Pulmonary artery endothelial cell (primary cell): ENCODE measurements around the gene SPRR2F. TPM values are rescaled to one million over a fixed set of nuclear protein-coding genes. Genes with fewer than 3 reads are reported as not detected.
"Not testable (repeated sequence)": the region's sequence is repeated elsewhere in the genome, so short reads cannot be mapped to it uniquely, and the experiment has no call there.

ENCODE experiments used
- DNase-seq: peaks from one replicate; pipeline ENCODE4 v3.0.0-alpha.2; 2011; ENCODE audit warnings: low read depth, low spot score
- total RNA-seq: library from RNA; depleted of rRNA; stranded (reverse); fragments of >200 nt; gene quantifications from 2 replicates; pipeline ENCODE4 v1.2.3, GENCODE V29; 2014

Gene SPRR2F
- not detected in 2 replicates for total RNA-seq

- DNase-seq: no peak
These were observed at the start of gene SPRR2F for GRCh38 chr1:153113416-153113815. SPRR2F (minus strand) TSS chr1:153113516; CDS start chr1:153112733, 783 bp downstream.

- no peak for DNase-seq
These were observed 42.2 kb upstream of the SPRR2F start for GRCh38 chr1:153155541-153155940.

- no peak for DNase-seq
These were observed 39.2 kb upstream of the SPRR2F start for GRCh38 chr1:153152481-153152880.

- DNase-seq: no peak
These were observed 37.5 kb upstream of the SPRR2F start, which contains the start of gene SPRR2G for GRCh38 chr1:153150846-153151245. SPRR2G (minus strand) TSS chr1:153150890; CDS start chr1:153150110, 780 bp downstream.

GRCh38 chr1:153141377-153141776, 28.1 kb upstream of the SPRR2F start:
- DNase-seq: no peak

GRCh38 chr1:153140484-153140883, 27.2 kb upstream of the SPRR2F start:
- no peak for DNase-seq

- DNase-seq: no peak
These were observed 20.4 kb upstream of the SPRR2F start for GRCh38 chr1:153133743-153134142.

- DNase-seq: no peak
These were observed 20.0 kb upstream of the SPRR2F start for GRCh38 chr1:153133267-153133666.

GRCh38 chr1:153128688-153129087, 15.4 kb upstream of the SPRR2F start:
- not testable (repeated sequence) for DNase-seq

- DNase-seq: no peak
These were observed 14.0 kb upstream of the SPRR2F start for GRCh38 chr1:153127296-153127695.

GRCh38 chr1:153125536-153125935, 12.2 kb upstream of the SPRR2F start:
- no peak for DNase-seq

- DNase-seq: not testable (repeated sequence)
These were observed 10.5 kb upstream of the SPRR2F start for GRCh38 chr1:153123793-153124192.

GRCh38 chr1:153122831-153123421, 9.6 kb upstream of the SPRR2F start:
- no peak for DNase-seq

GRCh38 chr1:153120945-153121344, 7.6 kb upstream of the SPRR2F start:
- no peak for DNase-seq

- DNase-seq: no peak
These were observed 6.2 kb upstream of the SPRR2F start for GRCh38 chr1:153119491-153119971.

GRCh38 chr1:153115264-153115663, 1.9 kb upstream of the SPRR2F start:
- DNase-seq: not testable (repeated sequence)

GRCh38 chr1:153112454-153112853, 862 bp downstream of the SPRR2F start:
- not testable (repeated sequence) for DNase-seq

GRCh38 chr1:153100245-153100644, 13.1 kb downstream of the SPRR2F start:
- DNase-seq: no peak

- DNase-seq: no peak
These were observed 13.8 kb downstream of the SPRR2F start for GRCh38 chr1:153099461-153100045.

GRCh38 chr1:153095764-153096163, 17.6 kb downstream of the SPRR2F start:
- DNase-seq: no peak

- DNase-seq: no peak
These were observed 18.9 kb downstream of the SPRR2F start, which contains the start of gene SPRR2E for GRCh38 chr1:153094426-153094825. SPRR2E (minus strand) TSS chr1:153094526; CDS start chr1:153093751, 775 bp downstream.

GRCh38 chr1:153087652-153088051, 25.7 kb downstream of the SPRR2F start:
- DNase-seq: no peak

GRCh38 chr1:153081736-153082135, 31.6 kb downstream of the SPRR2F start:
- DNase-seq: no peak
